Glutamatergic neuron (in vitro differentiated cells): ENCODE results near the gene TFDP1. TPM values are rescaled to one million over a fixed set of nuclear protein-coding genes. Genes with fewer than 3 reads are reported as not detected.

Experiments
- DNase-seq: peaks from one replicate; pipeline ENCODE4 v3.0.0; 2022
- H3K27ac Mint-ChIP-seq: one replicate; pipeline ENCODE4 v1.8.0; 2020; ENCODE audit warnings: mild to moderate bottlenecking, mixed read lengths, inconsistent platforms; ENCODE audit not compliant: unreplicated experiment
- H3K27me3 Mint-ChIP-seq: one replicate; pipeline ENCODE4 v1.8.0; 2020; ENCODE audit warnings: mild to moderate bottlenecking, moderate library complexity, mixed read lengths, inconsistent platforms; ENCODE audit not compliant: unreplicated experiment
- H3K36me3 Mint-ChIP-seq: one replicate; pipeline ENCODE4 v1.8.0; 2020; ENCODE audit warnings: mild to moderate bottlenecking, mixed read lengths, inconsistent platforms; ENCODE audit not compliant: unreplicated experiment
- H3K4me1 Mint-ChIP-seq: one replicate; pipeline ENCODE4 v1.8.0; 2020; ENCODE audit warnings: mild to moderate bottlenecking, low read depth, mixed read lengths, inconsistent platforms; ENCODE audit not compliant: unreplicated experiment
- H3K4me3 Mint-ChIP-seq: one replicate; pipeline ENCODE4 v1.8.0; 2020; ENCODE audit warnings: mild to moderate bottlenecking, mixed read lengths, inconsistent platforms; ENCODE audit not compliant: unreplicated experiment
- H3K9me3 Mint-ChIP-seq: one replicate; pipeline ENCODE4 v1.8.0; 2020; ENCODE audit warnings: mild to moderate bottlenecking, moderate library complexity, mixed read lengths, inconsistent platforms; ENCODE audit not compliant: unreplicated experiment
- CTCF ChIP-seq: fragments of 200-600 bp; sonication (generic); IDR thresholded peaks from one replicate; pipeline ENCODE4 v1.5.0; 2021; ENCODE audit not compliant: partially characterized antibody, unreplicated experiment
- total RNA-seq: library from RNA; stranded (reverse); fragmentation: NEBNext Ultra II Directional; extraction: Animal tissue kit (Norgen Biotek cat#: 25700); gene quantifications from one replicate; pipeline ENCODE4 v1.2.1, GENCODE V29; 2021; ENCODE audit not compliant: unreplicated experiment

TFDP1 gene
- total RNA-seq, 1 donor from 2014 or later: 62.0 TPM

GRCh38 chr13:113669755-113670341 lies 85.3 kb downstream of the TFDP1 start:
- Mint-ChIP-seq H3K4me3 (no peak overlapping the region), H3K36me3 (peaks cover 6% of the 10 kb centered on the region), H3K27me3 (peaks cover 15% of the 10 kb centered on the region), H3K9me3 (peaks cover 9% of the 10 kb centered on the region), H3K27ac (no peak overlapping the region), H3K4me1 (peaks cover 3% of the 10 kb centered on the region)
- no peak for TF ChIP-seq CTCF
- DNase-seq: peak; percentile 6

- Mint-ChIP-seq H3K9me3 (peaks cover 9% of the 10 kb centered on the region), H3K27ac (no peak overlapping the region), H3K36me3 (peaks cover 6% of the 10 kb centered on the region), H3K4me1 (peaks cover 3% of the 10 kb centered on the region), H3K4me3 (no peak overlapping the region), H3K27me3 (peaks cover 15% of the 10 kb centered on the region)
- TF ChIP-seq CTCF: no peak
- peak; percentile 11 for DNase-seq
These were observed 86.0 kb downstream of the TFDP1 start for GRCh38 chr13:113670541-113670940.

GRCh38 chr13:113671066-113672001 lies 86.8 kb downstream of the TFDP1 start:
- no peak for TF ChIP-seq CTCF
- peak; percentile 9 for DNase-seq
- Mint-ChIP-seq H3K4me3 (no peak overlapping the region), H3K4me1 (peaks cover 3% of the 10 kb centered on the region), H3K27me3 (peaks cover 15% of the 10 kb centered on the region), H3K9me3 (peaks cover 5% of the 10 kb centered on the region), H3K36me3 (peaks cover 6% of the 10 kb centered on the region), H3K27ac (no peak overlapping the region)

- H3K9me3 Mint-ChIP-seq: peaks cover 5% of the 10 kb centered on the region
- peak; percentile 16 for DNase-seq
- peaks cover 11% of the 10 kb centered on the region for H3K27me3 Mint-ChIP-seq
- H3K4me1 Mint-ChIP-seq: peaks cover 3% of the 10 kb centered on the region
- H3K27ac Mint-ChIP-seq: no peak overlapping the region
- peak overlapping the region; percentile 20 for H3K4me3 Mint-ChIP-seq
- no peak for TF ChIP-seq CTCF
- H3K36me3 Mint-ChIP-seq: peaks cover 6% of the 10 kb centered on the region
These were observed 87.6 kb downstream of the TFDP1 start for GRCh38 chr13:113672002-113672651.

Other genes with a start within 250 kb of the TFDP1 start
- gene GRTP1, start 220.6 kb upstream of the TFDP1 start, total RNA-seq: 2.4 TPM
- gene ADPRHL1, start 131.3 kb upstream of the TFDP1 start, total RNA-seq: 20.7 TPM
- 97.7 TPM for gene DCUN1D2, start 94.0 kb upstream of the TFDP1 start, total RNA-seq
- not detected for gene ATP4B, start 73.4 kb downstream of the TFDP1 start, total RNA-seq
- gene GRK1, start 82.5 kb downstream of the TFDP1 start, total RNA-seq: 1.2 TPM
- gene TMEM255B, start 174.5 kb downstream of the TFDP1 start, total RNA-seq: 13.8 TPM